ENCODE results near the gene FAU.

- TF ChIP-seq CTCF (IDR thresholded peaks at IDR 0.05) (no peak), TCF7L2 (IDR thresholded peaks at IDR 0.05; ENCODE audit: low read depth, low read length) (no peak)
Measured at GRCh38 chr11:65121447-65121864, 478 bp downstream of the FAU start.

Measured in Panc1 (cell line).